Measurements from ENCODE around the gene STPG2. TPM values are rescaled to one million over a fixed set of nuclear protein-coding genes. Genes with fewer than 3 reads are reported as not detected.

STPG2 gene
- total and polyA plus RNA-seq, 4 donors, result 0.05 to 0.67 (median 0.28) TPM; not detected in 1

DNA sequence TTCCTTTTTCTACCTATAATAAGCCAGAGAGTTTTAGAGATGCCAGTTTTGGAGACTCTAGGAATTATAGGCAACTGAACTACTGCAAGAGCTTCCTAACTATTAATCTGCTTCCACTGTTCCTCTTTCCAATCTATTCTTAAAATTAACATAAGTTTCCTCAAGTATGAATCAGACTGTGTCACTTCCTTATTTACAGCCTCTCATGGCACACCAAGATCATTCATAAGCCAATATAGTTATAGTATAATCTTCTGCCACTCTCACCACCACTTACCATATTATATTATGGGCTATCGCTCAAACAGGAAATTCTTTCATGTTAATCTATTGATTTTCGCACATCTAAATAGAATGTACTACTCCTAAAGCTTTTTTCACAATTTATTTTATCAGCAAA, 383.5 kb downstream of the STPG2 start:
- no peak overlapping the region for H3K9ac ChIP-seq (ENCODE audit: low read depth in 1 of 2, low read length in 2 of 2)
- no peaks in the 10 kb centered on the region for H3K9me3 ChIP-seq (ENCODE audit: control insufficient read depth in 4 of 4, low read length in 3 of 4)
- no peak overlapping the region for H3K4me3 ChIP-seq (ENCODE audit: low read depth in 1 of 3, low read length in 3 of 3)
- no peak overlapping the region for H3K27ac ChIP-seq (ENCODE audit: low read depth in 1 of 2, low read length in 2 of 2)
- DNase-seq (ENCODE audit: low spot score), result no peak
- H3K4me1 ChIP-seq (ENCODE audit: control insufficient read depth in 4 of 4, insufficient read depth in 4 of 4, low read length in 3 of 4), result no peaks in the 10 kb centered on the region
- H3K36me3 ChIP-seq (ENCODE audit: control insufficient read depth in 4 of 4, insufficient read depth in 3 of 4, low read depth in 1 of 4, low read length in 3 of 4), result no peaks in the 10 kb centered on the region
- WGBS, result 91% methylated on average over 2 of the region's 2 CpGs
- TF ChIP-seq SP1 (IDR thresholded peaks at IDR 0.05), result no peak
- no peak for TF ChIP-seq TAF1 (conservative IDR thresholded peaks at IDR 0.05)
- TF ChIP-seq, protein P1, sequence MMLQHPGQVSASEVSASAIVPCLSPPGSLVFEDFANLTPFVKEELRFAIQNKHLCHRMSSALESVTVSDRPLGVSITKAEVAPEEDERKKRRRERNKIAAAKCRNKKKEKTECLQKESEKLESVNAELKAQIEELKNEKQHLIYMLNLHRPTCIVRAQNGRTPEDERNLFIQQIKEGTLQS (IDR thresholded peaks at IDR 0.05), result no peak
- TF ChIP-seq HNF4A (conservative IDR thresholded peaks at IDR 0.05), result no peak
- no peak for TF ChIP-seq FOXA1 (IDR thresholded peaks at IDR 0.05)
- TF ChIP-seq YY1 (IDR thresholded peaks at IDR 0.05), result no peak
- TF ChIP-seq, protein P2, sequence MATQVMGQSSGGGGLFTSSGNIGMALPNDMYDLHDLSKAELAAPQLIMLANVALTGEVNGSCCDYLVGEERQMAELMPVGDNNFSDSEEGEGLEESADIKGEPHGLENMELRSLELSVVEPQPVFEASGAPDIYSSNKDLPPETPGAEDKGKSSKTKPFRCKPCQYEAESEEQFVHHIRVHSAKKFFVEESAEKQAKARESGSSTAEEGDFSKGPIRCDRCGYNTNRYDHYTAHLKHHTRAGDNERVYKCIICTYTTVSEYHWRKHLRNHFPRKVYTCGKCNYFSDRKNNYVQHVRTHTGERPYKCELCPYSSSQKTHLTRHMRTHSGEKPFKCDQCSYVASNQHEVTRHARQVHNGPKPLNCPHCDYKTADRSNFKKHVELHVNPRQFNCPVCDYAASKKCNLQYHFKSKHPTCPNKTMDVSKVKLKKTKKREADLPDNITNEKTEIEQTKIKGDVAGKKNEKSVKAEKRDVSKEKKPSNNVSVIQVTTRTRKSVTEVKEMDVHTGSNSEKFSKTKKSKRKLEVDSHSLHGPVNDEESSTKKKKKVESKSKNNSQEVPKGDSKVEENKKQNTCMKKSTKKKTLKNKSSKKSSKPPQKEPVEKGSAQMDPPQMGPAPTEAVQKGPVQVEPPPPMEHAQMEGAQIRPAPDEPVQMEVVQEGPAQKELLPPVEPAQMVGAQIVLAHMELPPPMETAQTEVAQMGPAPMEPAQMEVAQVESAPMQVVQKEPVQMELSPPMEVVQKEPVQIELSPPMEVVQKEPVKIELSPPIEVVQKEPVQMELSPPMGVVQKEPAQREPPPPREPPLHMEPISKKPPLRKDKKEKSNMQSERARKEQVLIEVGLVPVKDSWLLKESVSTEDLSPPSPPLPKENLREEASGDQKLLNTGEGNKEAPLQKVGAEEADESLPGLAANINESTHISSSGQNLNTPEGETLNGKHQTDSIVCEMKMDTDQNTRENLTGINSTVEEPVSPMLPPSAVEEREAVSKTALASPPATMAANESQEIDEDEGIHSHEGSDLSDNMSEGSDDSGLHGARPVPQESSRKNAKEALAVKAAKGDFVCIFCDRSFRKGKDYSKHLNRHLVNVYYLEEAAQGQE (IDR thresholded peaks at IDR 0.05), result no peak
- no peak for TF ChIP-seq HNF4G (IDR thresholded peaks at IDR 0.05)
- no peak for TF ChIP-seq EGR1 (IDR thresholded peaks at IDR 0.05; ENCODE audit: low read depth in 2 of 2)
- TF ChIP-seq FOXA2 (IDR thresholded peaks at IDR 0.05), result no peak
- TF ChIP-seq, protein P3, sequence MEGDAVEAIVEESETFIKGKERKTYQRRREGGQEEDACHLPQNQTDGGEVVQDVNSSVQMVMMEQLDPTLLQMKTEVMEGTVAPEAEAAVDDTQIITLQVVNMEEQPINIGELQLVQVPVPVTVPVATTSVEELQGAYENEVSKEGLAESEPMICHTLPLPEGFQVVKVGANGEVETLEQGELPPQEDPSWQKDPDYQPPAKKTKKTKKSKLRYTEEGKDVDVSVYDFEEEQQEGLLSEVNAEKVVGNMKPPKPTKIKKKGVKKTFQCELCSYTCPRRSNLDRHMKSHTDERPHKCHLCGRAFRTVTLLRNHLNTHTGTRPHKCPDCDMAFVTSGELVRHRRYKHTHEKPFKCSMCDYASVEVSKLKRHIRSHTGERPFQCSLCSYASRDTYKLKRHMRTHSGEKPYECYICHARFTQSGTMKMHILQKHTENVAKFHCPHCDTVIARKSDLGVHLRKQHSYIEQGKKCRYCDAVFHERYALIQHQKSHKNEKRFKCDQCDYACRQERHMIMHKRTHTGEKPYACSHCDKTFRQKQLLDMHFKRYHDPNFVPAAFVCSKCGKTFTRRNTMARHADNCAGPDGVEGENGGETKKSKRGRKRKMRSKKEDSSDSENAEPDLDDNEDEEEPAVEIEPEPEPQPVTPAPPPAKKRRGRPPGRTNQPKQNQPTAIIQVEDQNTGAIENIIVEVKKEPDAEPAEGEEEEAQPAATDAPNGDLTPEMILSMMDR (IDR thresholded peaks at IDR 0.05; ENCODE audit: low read depth, low read length, missing input control), result no peak
- H3K27me3 ChIP-seq (ENCODE audit: control insufficient read depth in 4 of 4, insufficient read depth in 4 of 4, low read length in 3 of 4), result no peaks in the 10 kb centered on the region

DNA sequence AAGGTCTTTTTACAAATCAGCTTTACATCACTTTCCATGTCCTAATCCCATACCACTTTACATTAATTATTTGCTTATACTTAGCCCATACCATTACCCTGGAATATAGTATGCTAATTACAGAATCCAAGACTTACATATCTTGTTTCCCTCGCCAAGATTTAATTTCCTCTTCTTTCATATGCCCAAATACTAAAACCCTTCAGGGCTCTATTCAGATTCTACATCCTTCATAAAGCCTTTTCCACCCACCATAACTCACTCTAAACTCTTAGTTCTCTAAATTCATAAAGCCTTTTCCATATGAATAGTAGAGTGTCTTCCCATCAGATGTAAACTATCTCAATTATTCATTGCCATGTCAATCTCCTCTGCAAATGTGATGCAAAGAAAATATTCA, 390.7 kb downstream of the STPG2 start:
- Histone ChIP-seq H3K36me3 (ENCODE audit: control insufficient read depth in 4 of 4, insufficient read depth in 3 of 4, low read depth in 1 of 4, low read length in 3 of 4) (no peaks in the 10 kb centered on the region), H3K4me3 (ENCODE audit: low read depth in 1 of 3, low read length in 3 of 3) (no peak overlapping the region), H3K27ac (ENCODE audit: low read depth in 1 of 2, low read length in 2 of 2) (no peak overlapping the region), H3K9me3 (ENCODE audit: control insufficient read depth in 4 of 4, low read length in 3 of 4) (no peaks in the 10 kb centered on the region), H3K27me3 (ENCODE audit: control insufficient read depth in 4 of 4, insufficient read depth in 4 of 4, low read length in 3 of 4) (no peaks in the 10 kb centered on the region), H3K9ac (ENCODE audit: low read depth in 1 of 2, low read length in 2 of 2) (no peak overlapping the region), H3K4me1 (ENCODE audit: control insufficient read depth in 4 of 4, insufficient read depth in 4 of 4, low read length in 3 of 4) (no peaks in the 10 kb centered on the region)
- WGBS, result 77% methylated on average over 1 of the region's 1 CpG
- DNase-seq (ENCODE audit: low spot score), result no peak
- TF ChIP-seq RAD21 (IDR thresholded peaks at IDR 0.05), result no peak
- TF ChIP-seq FOXA2 (IDR thresholded peaks at IDR 0.05), result no peak
- TF ChIP-seq RXRA (IDR thresholded peaks at IDR 0.05), result no peak
- TF ChIP-seq HNF4G (IDR thresholded peaks at IDR 0.05), result no peak
- TF ChIP-seq, protein P4, sequence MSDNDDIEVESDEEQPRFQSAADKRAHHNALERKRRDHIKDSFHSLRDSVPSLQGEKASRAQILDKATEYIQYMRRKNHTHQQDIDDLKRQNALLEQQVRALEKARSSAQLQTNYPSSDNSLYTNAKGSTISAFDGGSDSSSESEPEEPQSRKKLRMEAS (IDR thresholded peaks at IDR 0.05), result no peak
- TF ChIP-seq, protein P5, sequence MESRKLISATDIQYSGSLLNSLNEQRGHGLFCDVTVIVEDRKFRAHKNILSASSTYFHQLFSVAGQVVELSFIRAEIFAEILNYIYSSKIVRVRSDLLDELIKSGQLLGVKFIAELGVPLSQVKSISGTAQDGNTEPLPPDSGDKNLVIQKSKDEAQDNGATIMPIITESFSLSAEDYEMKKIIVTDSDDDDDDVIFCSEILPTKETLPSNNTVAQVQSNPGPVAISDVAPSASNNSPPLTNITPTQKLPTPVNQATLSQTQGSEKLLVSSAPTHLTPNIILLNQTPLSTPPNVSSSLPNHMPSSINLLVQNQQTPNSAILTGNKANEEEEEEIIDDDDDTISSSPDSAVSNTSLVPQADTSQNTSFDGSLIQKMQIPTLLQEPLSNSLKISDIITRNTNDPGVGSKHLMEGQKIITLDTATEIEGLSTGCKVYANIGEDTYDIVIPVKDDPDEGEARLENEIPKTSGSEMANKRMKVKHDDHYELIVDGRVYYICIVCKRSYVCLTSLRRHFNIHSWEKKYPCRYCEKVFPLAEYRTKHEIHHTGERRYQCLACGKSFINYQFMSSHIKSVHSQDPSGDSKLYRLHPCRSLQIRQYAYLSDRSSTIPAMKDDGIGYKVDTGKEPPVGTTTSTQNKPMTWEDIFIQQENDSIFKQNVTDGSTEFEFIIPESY (IDR thresholded peaks at IDR 0.05), result no peak
- TF ChIP-seq JUND (IDR thresholded peaks at IDR 0.05), result no peak
- TF ChIP-seq NR2F2 (IDR thresholded peaks at IDR 0.05), result no peak
- TF ChIP-seq FOXA1 (IDR thresholded peaks at IDR 0.05), result no peak
- TF ChIP-seq, protein P3 (IDR thresholded peaks at IDR 0.05; ENCODE audit: low read depth, low read length, missing input control), result no peak
- TF ChIP-seq, protein P2 (IDR thresholded peaks at IDR 0.05), result no peak
- TF ChIP-seq GABPA (IDR thresholded peaks at IDR 0.05 in 1 of 2, conservative IDR thresholded peaks at IDR 0.05 in 1 of 2), result no peak
- TF ChIP-seq HNF4A (conservative IDR thresholded peaks at IDR 0.05), result no peak
- TF ChIP-seq TAF1 (conservative IDR thresholded peaks at IDR 0.05), result no peak
- TF ChIP-seq, protein P1 (IDR thresholded peaks at IDR 0.05), result no peak
- TF ChIP-seq YY1 (IDR thresholded peaks at IDR 0.05), result no peak

Data from liver (tissue), 9 donors.